Activated CD4-positive, alpha-beta T cell treated with anti-CD3 and anti-CD28 coated beads for 4 hours (primary cell): ENCODE results near the gene ATP9B.

Source experiments
- DNase-seq, 2 donors: peaks; one replicate each; pipeline ENCODE4 v3.0.0-alpha.2; 2020

Gene ATP9B

GRCh38 chr18:79334496-79335233 lies 265.5 kb downstream of the ATP9B start:
- no peak for DNase-seq

- no peak for DNase-seq
Observed at GRCh38 chr18:79335833-79336360, 266.7 kb downstream of the ATP9B start.

GRCh38 chr18:79336556-79337142 lies 267.5 kb downstream of the ATP9B start:
- DNase-seq = no peak

GRCh38 chr18:79337184-79337583 lies 268.0 kb downstream of the ATP9B start:
- DNase-seq = no peak

GRCh38 chr18:79337620-79338019 lies 268.4 kb downstream of the ATP9B start:
- DNase-seq = no peak

GRCh38 chr18:79339094-79339908 lies 270.1 kb downstream of the ATP9B start:
- DNase-seq = no peak

GRCh38 chr18:79343567-79344207 lies 274.5 kb downstream of the ATP9B start:
- no peak for DNase-seq

- DNase-seq = no peak
Observed at GRCh38 chr18:79344208-79344581, 275.0 kb downstream of the ATP9B start.

- no peak for DNase-seq
Observed at GRCh38 chr18:79345366-79345765, 276.2 kb downstream of the ATP9B start.

GRCh38 chr18:79345981-79346380 lies 276.8 kb downstream of the ATP9B start:
- no peak for DNase-seq

GRCh38 chr18:79348066-79348465 lies 278.9 kb downstream of the ATP9B start:
- DNase-seq = no peak

GRCh38 chr18:79352432-79352831 lies 283.2 kb downstream of the ATP9B start:
- no peak for DNase-seq

GRCh38 chr18:79353267-79353666 lies 284.1 kb downstream of the ATP9B start:
- DNase-seq = no peak

- DNase-seq = no peak
Observed at GRCh38 chr18:79354350-79354749, 285.2 kb downstream of the ATP9B start.

- no peak for DNase-seq
Observed at GRCh38 chr18:79355433-79356335, 286.5 kb downstream of the ATP9B start.

GRCh38 chr18:79356435-79356834 lies 287.2 kb downstream of the ATP9B start:
- DNase-seq = no peak

GRCh38 chr18:79360933-79361332 lies 291.7 kb downstream of the ATP9B start:
- DNase-seq = no peak

GRCh38 chr18:79361766-79362522 lies 292.8 kb downstream of the ATP9B start:
- no peak for DNase-seq

- no peak for DNase-seq
Observed at GRCh38 chr18:79365701-79366100, 296.5 kb downstream of the ATP9B start.

- no peak for DNase-seq
Observed at GRCh38 chr18:79366177-79367094, 297.2 kb downstream of the ATP9B start.
